Hair follicle dermal papilla cell (primary cell): ENCODE results near the gene CDC23. TPM values are rescaled to one million over a fixed set of nuclear protein-coding genes. Genes with fewer than 3 reads are reported as not detected.

Source experiments
- total RNA-seq: library from RNA; depleted of rRNA; stranded (reverse); fragments of >200 nt; gene quantifications from 2 replicates; pipeline ENCODE4 v1.2.3, GENCODE V29; 2012

Gene CDC23, protein sequence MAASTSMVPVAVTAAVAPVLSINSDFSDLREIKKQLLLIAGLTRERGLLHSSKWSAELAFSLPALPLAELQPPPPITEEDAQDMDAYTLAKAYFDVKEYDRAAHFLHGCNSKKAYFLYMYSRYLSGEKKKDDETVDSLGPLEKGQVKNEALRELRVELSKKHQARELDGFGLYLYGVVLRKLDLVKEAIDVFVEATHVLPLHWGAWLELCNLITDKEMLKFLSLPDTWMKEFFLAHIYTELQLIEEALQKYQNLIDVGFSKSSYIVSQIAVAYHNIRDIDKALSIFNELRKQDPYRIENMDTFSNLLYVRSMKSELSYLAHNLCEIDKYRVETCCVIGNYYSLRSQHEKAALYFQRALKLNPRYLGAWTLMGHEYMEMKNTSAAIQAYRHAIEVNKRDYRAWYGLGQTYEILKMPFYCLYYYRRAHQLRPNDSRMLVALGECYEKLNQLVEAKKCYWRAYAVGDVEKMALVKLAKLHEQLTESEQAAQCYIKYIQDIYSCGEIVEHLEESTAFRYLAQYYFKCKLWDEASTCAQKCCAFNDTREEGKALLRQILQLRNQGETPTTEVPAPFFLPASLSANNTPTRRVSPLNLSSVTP
- 28.2 and 31.0 TPM in 2 replicates for total RNA-seq

GRCh38 chr5:138213161-138214029 lies at the start of gene CDC23:
Gene CDC23 (minus strand): TSS chr5:138213323. CDS start chr5:138213312, 11 bp downstream.

GRCh38 chr5:138178516-138179276 lies 34.4 kb downstream of the CDC23 start, which contains the start of the genes BRD8 and KIF20A:
Gene BRD8 (minus strand): TSS chr5:138178630. CDS start chr5:138178614, 16 bp downstream.
Gene KIF20A (plus strand): TSS chr5:138179112. CDS start chr5:138179681, 569 bp downstream.

DNA sequence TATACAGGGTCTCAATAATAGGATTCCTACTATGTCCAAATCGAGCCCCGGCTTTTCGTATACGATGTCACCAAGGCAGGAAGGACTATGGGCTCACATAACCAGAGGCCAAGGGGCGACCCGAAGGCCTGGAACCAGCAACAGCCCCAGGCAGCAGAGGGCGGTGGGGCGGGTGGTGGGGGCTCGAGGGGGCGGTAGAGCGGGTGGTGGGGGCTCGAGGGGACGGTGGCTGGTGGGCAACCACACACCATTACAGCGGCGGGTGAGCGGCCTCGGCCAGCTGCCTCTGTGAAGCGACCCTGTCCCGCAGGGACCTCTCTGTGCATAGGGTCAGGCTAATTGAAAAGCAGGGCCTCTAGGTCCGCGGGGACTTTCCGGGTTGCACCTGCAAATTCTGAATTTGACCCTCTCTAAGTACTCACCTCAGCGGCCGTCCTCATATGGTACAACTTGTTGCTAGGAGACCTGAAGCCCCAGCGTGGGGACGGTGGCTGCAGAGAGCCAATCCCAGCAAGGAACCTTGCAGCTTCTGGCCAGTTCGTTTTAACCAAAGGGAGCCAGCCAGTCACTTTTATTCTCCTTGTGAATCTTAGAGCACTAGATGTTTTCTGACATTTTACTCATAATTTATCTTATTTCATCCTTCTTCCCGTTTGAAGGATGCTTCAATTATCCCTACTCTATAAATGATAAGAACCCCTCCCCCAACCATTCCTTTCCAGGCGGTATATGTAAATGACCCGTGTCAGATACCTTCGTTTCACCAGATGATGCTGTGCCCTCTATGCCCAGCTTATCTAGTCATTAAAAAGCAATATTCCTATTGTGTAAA lies 74.0 kb downstream of the CDC23 start, which contains the start of gene NME5:
Gene NME5, minus strand, starts transcription at position 480 of the 832 bp plus-strand sequence. CDS start 648 bp downstream, outside the sequence.

Other genes with a start within 250 kb of the CDC23 start
- gene FAM13B, start 180.2 kb downstream of the CDC23 start, total RNA-seq: 36.2 and 40.7 TPM in 2 replicates
- gene WNT8A, start 129.3 kb downstream of the CDC23 start, total RNA-seq: not detected in 2 replicates
- 1.7 and 1.8 TPM in 2 replicates for gene NME5, start 73.9 kb downstream of the CDC23 start, total RNA-seq
- gene BRD8, start 34.7 kb downstream of the CDC23 start, total RNA-seq: 29.0 and 42.4 TPM in 2 replicates
- gene KIF20A, start 34.2 kb downstream of the CDC23 start, total RNA-seq: 8.3 and 16.3 TPM in 2 replicates
- not detected in 2 replicates for gene GFRA3, start 61.3 kb upstream of the CDC23 start, total RNA-seq
- gene CDC25C, start 118.5 kb upstream of the CDC23 start, total RNA-seq: 0.65 and 1.3 TPM in 2 replicates
- gene FAM53C, start 124.9 kb upstream of the CDC23 start, total RNA-seq: 37.0 and 46.6 TPM in 2 replicates
- gene KDM3B, start 139.4 kb upstream of the CDC23 start, total RNA-seq: 55.5 and 60.2 TPM in 2 replicates
- 16.1 and 19.4 TPM in 2 replicates for gene REEP2, start 225.7 kb upstream of the CDC23 start, total RNA-seq